Measurements from ENCODE around the gene WNT2. TPM values are rescaled to one million over a fixed set of nuclear protein-coding genes. Genes with fewer than 3 reads are reported as not detected.
"Not testable (repeated sequence)": the region's sequence is repeated elsewhere in the genome, so short reads cannot be mapped to it uniquely, and the experiment has no call there.

Gene WNT2
- total RNA-seq, 4 donors from 2014 or later, result 0.48 to 0.95 (median 0.64) TPM

DNA sequence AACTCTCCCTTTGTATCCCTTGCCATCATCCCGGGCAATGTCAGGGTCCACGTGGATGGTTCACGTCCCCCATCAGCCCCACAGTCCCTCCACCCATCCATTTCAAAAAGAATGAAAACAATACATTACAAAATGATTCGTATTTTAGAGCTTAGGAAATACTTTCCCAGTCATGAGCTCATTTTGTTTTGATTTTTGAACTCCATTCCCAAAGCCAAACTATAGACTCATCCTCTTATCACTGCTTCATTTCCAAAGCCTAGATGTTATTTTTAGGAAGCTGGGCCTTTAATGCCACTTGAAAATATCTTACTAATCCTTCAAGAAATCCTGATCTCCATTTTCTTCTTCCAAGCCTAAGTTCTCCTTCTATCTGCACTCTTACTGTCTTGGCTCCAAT, 72.1 kb downstream of the WNT2 start:
- no peak for TF ChIP-seq CTCF (IDR thresholded peaks at IDR 0.05)
- DNase-seq (ENCODE audit: low spot score) (no peak), ATAC-seq (ENCODE audit: low FRiP score) (peak; percentile 28)

GRCh38 chr7:117250245-117250644, 72.6 kb downstream of the WNT2 start:
- DNase-seq (ENCODE audit: low spot score) (no peak), ATAC-seq (ENCODE audit: low FRiP score) (no peak)
- no peak for TF ChIP-seq CTCF (IDR thresholded peaks at IDR 0.05)

- DNase-seq (ENCODE audit: low spot score), result no peak
- ATAC-seq (ENCODE audit: low FRiP score), result no peak
- TF ChIP-seq CTCF (IDR thresholded peaks at IDR 0.05), result no peak
These were observed 73.2 kb downstream of the WNT2 start for GRCh38 chr7:117249696-117250095.

GRCh38 chr7:117248829-117249228, 74.0 kb downstream of the WNT2 start:
- DNase-seq (ENCODE audit: low spot score) (no peak), ATAC-seq (ENCODE audit: low FRiP score) (no peak)
- TF ChIP-seq CTCF (IDR thresholded peaks at IDR 0.05), result no peak

GRCh38 chr7:117247809-117248208, 75.0 kb downstream of the WNT2 start:
- ATAC-seq (ENCODE audit: low FRiP score), result no peak
- no peak for TF ChIP-seq CTCF (IDR thresholded peaks at IDR 0.05)
- DNase-seq (ENCODE audit: low spot score), result no peak

GRCh38 chr7:117245703-117246102, 77.2 kb downstream of the WNT2 start:
- ATAC-seq (ENCODE audit: low FRiP score); DNase-seq (ENCODE audit: low spot score): not testable (repeated sequence)

DNA sequence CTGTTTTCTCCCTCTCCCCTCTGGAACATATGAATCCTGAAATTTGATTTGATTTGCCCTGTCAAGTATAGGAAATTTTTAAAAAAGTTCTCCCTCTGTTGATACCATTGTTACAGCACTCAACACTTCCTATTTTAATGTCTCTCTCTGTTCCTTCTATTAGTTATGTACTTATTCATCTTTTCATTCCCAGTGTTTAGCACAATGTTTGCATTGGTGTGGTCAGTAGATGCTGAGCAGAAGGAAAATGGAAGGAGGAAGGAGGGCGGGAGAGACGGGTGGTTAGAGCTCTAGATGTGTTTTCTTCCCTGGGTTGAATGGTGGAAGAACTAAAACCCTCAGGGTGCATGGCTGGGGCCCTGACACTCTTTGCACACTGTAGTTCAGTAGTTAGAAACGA, 79.5 kb downstream of the WNT2 start:
- ATAC-seq (ENCODE audit: low FRiP score), result no peak
- no peak for TF ChIP-seq CTCF (IDR thresholded peaks at IDR 0.05)
- DNase-seq (ENCODE audit: low spot score), result no peak

DNA sequence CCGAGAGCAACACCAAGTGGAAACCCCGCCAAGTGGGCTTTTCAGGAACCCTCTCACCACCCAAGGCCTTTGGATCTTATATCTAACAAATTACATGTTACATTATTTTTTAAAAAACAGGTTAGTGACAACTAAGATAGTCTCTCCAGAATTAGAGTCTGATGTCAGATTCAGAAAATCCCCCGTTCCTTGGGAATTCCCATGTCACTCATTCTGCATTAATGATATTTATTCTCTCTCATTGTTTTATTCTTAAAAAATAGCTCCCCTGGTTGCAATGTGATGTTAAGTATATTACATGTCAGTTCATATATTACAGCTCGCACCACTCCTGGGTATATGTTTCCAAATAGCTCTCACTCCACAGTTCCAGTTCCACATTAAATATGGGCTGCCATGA, 81.8 kb downstream of the WNT2 start:
- no peak for TF ChIP-seq CTCF (IDR thresholded peaks at IDR 0.05)
- DNase-seq (ENCODE audit: low spot score), result no peak
- no peak for ATAC-seq (ENCODE audit: low FRiP score)
